GM21515 (cell line): ENCODE results near the gene C6orf52.
"Not testable (repeated sequence)": the region's sequence is repeated elsewhere in the genome, so short reads cannot be mapped to it uniquely, and the experiment has no call there.

Experiments
- ATAC-seq: cut with Tn5 transposase; IDR thresholded peaks from one replicate; pipeline ENCODE4 v1.9.1; 2021; ENCODE audit not compliant: unreplicated experiment

Gene C6orf52

GRCh38 chr6:10696655-10697054 is 2.2 kb upstream of the C6orf52 start:
- no peak for ATAC-seq

GRCh38 chr6:10695086-10695657 is 756 bp upstream of the C6orf52 start:
- ATAC-seq = no peak

- no peak for ATAC-seq
Observed at GRCh38 chr6:10692965-10693538, 1.4 kb downstream of the C6orf52 start.

GRCh38 chr6:10690651-10691445 is 3.6 kb downstream of the C6orf52 start:
- ATAC-seq = no peak

DNA sequence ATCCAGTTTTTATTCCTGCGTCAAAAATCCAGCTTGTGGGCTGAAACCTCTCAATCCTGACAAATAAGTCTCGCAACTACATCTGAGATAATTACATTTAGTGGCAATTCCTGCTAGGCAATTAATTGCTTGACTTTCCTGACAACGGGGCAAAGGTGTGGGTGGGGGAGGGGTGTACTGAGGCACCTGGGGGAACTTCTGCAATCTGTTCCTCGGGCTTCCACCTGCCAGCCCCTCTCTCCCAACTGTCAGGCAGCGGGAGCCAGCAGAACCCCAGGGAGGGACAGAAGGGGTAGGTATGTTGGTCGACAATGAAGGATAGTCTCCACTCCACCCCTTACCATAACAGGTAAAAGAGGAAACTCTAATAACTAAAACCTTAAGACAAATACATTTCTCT is 6.8 kb downstream of the C6orf52 start:
- ATAC-seq = no peak

DNA sequence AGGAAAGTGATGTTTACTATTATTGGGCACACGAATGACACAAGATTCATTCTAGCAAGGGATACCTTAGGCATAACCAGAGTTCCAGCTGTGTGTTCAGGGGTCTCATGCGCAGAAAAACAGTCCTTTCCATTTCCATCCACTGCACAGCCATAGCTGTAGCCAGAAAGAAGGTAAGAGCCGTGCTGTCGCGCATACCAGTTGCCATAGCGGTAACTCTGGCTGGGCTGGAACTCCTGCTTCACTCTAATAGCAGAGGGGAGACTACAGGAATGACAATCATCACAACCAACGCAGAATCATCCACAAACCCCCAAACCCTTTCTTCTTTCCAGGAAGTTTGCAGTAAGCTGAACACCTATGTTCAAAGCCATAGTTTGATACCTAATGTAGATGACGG is 7.5 kb downstream of the C6orf52 start:
- ATAC-seq = no peak

GRCh38 chr6:10685092-10685915 is 9.1 kb downstream of the C6orf52 start:
- ATAC-seq = no peak

DNA sequence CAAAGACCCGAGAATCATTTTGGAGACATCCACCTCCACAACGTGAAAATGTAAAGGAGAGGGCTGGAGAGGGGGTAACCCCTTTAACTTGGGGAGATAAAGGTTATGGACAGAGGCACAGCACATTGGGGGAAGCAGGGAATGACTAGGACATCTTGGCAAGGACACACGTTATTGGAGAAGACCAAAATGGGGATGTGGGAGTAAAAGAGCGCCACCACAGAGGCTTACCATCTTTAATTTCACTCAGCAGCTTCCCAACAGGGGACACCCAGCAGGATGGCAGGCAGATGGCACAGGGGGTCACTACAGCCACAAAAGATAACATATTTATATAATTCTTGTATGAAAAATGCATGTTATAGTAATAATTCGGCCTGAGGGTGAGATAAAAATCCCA is 9.8 kb downstream of the C6orf52 start:
- no peak for ATAC-seq

- ATAC-seq = no peak
Observed at GRCh38 chr6:10682355-10682988, 11.9 kb downstream of the C6orf52 start.

- no peak for ATAC-seq
Observed at GRCh38 chr6:10681795-10682194, 12.6 kb downstream of the C6orf52 start.

DNA sequence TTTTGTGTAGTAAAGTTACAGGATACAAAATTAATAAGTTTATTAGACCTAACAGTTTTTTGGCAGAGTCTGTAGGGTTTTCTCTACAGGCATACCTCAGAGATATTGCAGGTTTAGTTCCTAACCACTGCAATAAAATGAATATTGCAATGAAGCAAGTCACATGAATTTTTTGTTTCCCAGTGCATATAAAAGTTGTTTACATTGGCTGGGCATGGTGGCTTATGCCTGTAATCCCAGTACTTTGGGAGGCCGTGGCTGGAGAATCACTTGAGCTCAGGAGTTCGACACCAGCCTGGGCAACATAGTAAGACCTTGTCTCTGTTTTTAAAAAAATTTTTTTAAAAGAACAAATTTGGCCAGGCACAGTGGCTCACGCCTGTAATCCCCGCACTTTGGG is 16.0 kb downstream of the C6orf52 start:
- no peak for ATAC-seq

- no peak for ATAC-seq
Observed at GRCh38 chr6:10676403-10676802, 18.0 kb downstream of the C6orf52 start.

DNA sequence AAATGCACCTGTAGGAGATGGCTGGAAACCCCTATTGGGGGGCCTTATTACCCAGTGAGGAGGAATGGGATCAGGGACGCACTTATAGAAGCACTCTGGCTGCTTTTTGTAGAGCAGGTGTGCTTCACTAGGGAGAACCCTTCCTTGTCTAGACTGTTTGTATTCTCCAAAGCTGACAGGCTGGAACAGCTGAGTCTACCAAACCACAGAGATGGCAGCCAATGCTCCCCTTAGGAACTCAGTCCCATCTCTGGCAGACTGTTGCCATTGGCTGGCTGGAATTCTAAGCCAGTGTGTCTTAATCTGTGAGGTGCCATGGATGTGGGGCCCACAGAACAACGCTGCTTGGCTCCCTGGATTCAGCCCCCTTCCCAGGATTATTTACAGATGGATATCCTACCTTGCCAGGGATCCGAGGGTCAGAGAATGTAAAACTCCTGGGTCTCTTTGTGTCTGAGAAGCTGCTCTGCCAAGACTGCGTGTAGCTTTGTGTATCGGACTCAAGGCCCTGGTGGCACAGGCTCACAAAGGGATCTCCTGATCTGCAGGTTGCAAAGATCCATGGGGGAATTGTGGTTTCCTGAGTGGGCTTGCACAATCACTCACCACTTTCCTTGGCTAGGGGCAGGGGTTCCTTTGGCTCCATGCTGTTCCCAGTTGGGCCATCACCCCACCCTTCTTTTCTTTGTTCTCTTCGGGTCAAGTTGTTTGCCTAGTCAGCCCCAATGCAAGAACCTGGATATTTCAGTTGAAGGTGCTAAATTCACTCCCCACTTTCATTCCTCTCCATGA is 26.1 kb downstream of the C6orf52 start:
- no peak for ATAC-seq

- not testable (repeated sequence) for ATAC-seq
Observed at GRCh38 chr6:10665595-10665994, 28.8 kb downstream of the C6orf52 start.

DNA sequence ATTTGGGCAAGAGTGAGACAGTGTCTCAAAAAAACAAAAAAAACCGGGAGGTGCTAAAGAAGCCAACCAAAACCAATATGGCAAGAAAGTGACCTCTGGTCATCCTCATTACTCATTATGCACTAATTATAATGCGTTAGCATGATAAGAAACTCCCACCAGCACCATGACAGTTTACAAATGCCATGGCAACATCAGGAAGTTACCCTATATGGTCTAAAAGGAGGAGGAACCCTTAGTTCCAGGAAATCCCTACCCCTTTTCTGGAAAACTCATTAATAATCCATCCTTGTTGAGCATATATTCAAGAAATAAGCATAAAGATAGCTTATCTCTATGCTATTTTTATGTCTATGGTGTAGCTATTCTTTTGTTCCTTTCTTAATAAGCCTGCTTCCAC is 31.7 kb downstream of the C6orf52 start:
- ATAC-seq = no peak

DNA sequence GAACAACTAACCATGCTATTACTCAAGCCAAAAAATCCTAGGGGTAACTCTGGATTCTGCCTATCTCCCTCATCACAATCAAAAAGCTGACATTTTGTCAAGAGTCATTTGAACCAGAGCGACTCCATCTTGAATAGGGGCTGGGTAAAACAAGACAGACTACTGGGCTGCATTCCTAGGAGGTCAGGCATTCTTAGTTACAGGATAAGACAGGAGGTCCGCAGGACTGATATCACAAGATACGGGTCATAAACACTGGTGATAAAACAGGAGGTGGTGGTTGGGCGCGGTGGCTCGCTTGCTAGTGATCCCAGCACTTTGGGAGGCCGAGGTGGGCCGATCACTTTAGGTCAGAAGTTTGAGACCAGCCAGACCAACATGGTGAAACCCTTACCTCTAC is 32.2 kb downstream of the C6orf52 start:
- ATAC-seq = no peak

DNA sequence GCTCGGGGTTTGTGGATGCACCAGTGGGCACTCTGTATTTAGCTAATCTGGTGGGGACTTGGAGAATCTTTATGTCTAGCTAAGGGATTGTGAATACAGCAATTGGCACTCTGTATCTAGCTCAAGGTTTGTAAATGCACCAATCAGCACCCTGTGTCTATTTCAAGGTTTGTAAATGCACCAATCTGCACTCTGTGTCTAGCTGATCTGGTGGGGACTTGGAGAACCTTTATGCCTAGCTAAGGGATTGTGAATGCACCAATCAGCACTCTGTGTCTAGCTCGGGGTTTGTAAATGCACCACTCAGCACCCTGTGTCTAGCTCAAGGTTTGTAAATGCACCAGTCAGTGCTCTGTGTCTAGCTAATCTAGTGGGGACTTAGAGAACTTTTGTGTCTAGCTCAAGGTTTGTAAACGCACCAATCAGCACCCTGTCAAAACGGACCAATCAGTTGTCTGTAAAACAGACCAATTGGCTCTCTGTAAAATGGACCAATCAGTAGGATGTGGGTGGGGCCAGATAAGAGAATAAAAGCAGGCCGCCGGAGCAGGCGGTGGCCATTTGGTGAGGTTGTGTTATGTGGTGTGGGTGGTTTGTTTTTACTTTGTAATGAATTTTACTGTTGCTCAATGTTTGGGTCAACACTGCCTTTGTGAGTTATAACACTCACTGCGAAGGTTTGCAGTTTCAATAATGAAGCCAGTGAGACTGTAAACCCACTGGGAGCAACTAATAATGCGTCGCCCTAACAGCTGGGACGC is 33.8 kb downstream of the C6orf52 start:
- not testable (repeated sequence) for ATAC-seq

- ATAC-seq = no peak
Observed at GRCh38 chr6:10659699-10660348, 34.6 kb downstream of the C6orf52 start.
